Measurements from ENCODE around the gene MTHFSD. TPM values are rescaled to one million over a fixed set of nuclear protein-coding genes. Genes with fewer than 3 reads are reported as not detected.

MTHFSD gene
- 21.1 and 23.2 TPM in 2 replicates for total RNA-seq
- 16.7 and 17.8 TPM in 2 replicates for polyA plus RNA-seq
- 6.9 and 9.6 TPM in 2 replicates for polyA plus RNA-seq (2011; cell fraction: cytosol; rRNA removed)
- polyA plus RNA-seq (2011; cell fraction: nucleus; rRNA removed): 67.5 and 76.2 TPM in 2 replicates
- polyA plus RNA-seq (2012): 17.6 and 21.9 TPM in 2 replicates
- 20.2 and 21.4 TPM in 2 replicates for polyA minus RNA-seq
- polyA minus RNA-seq (2011; cell fraction: cytosol; rRNA and poly(A)+ RNA removed): 7.2 TPM
- 27.4 and 36.6 TPM in 2 replicates for polyA minus RNA-seq (2011; cell fraction: nucleus; rRNA and poly(A)+ RNA removed)
- percentile 61 among the genes with signal in this experiment for Bru-seq, nascent RNA
- percentile 48 among the genes with signal in this experiment for BruChase-seq, experiment 1, labeled RNA remaining after a 6-hour chase
- percentile 63 among the genes with signal in this experiment for BruChase-seq, experiment 2, labeled RNA remaining after a 2-hour chase
- long read RNA-seq, transcript MTHFSD-201 (8 exons, 3,013 nt): major isoform, 5 of 17 reads
- long read RNA-seq, partial matches to known transcripts: 3 of 17 reads
- long read RNA-seq, other reads (novel, unspliced or antisense): 4 of 17 reads

- Histone ChIP-seq H3K36me3 (ENCODE audit: control insufficient read depth in 2 of 2, extremely low read depth in 1 of 2, insufficient read depth in 2 of 2, low read length in 2 of 2) (no peaks in the 10 kb centered on the region), H3K4me1 (ENCODE audit: control insufficient read depth, extremely low read depth, insufficient read depth, low read length) (peaks cover 12% of the 10 kb centered on the region), H3K79me2 (ENCODE audit: control insufficient read depth, insufficient read depth, low read length) (peaks cover 12% of the 10 kb centered on the region), H3K4me2 (ENCODE audit: insufficient read depth, low read length) (peak within 1 kb of the TSS; percentile 98), H2AFZ (ENCODE audit: low read depth, low read length) (peak within 1 kb of the TSS; percentile 99), H3K9ac (replicated peaks; ENCODE audit: extremely low read depth, insufficient read depth, low read length) (peak within 1 kb of the TSS; percentile 99), H3K9me1 (replicated peaks; ENCODE audit: control insufficient read depth, extremely low read depth, insufficient read depth, low read length) (no peaks in the 10 kb centered on the region), H3K9me3 (replicated peaks; ENCODE audit: control insufficient read depth, insufficient read depth, low read length) (no peaks in the 10 kb centered on the region), H3K27ac (ENCODE audit: insufficient read depth, low read depth, low read length) (peak within 1 kb of the TSS; percentile 94), H3K4me3 (replicated peaks in 1 of 3; ENCODE audit: insufficient read depth in 1 of 3, low read depth in 1 of 3, low read length in 3 of 3) (peak within 1 kb of the TSS; percentile 62 to 97 (median 87)), H3K27me3 (ENCODE audit: control insufficient read depth in 2 of 2, insufficient read depth in 2 of 2, low read length in 2 of 2) (peaks cover 3 to 5% of the 10 kb centered on the region in 2 experiments), H4K20me1 (replicated peaks; ENCODE audit: control insufficient read depth, extremely low read depth, insufficient read depth, low read length) (no peaks in the 10 kb centered on the region)
- dilution Hi-C loops (cut with MboI; ENCODE audit: extremely low pct_ligation_motif_present, low sequenced_read_pairs): no loop called here
- TSS peak; percentile 95 for BruUV-seq (replicated peaks)
- intact Hi-C loops (cut with micrococcal nuclease): no loop called here
- CTCF ChIA-PET: no interaction called here
- POLR2A ChIA-PET: no interaction called here
- FAIRE-seq: peak; percentile 83
- DNase-seq (ENCODE audit: low read depth, low spot score): peak; percentile 90
- TF ChIP-seq POLR2AphosphoS5 (IDR thresholded peaks at IDR 0.05; ENCODE audit: insufficient read depth, low read depth, low read length) (peak; percentile 89), POLR2A (IDR thresholded peaks at IDR 0.05; ENCODE audit: low read depth, low read length) (peak; percentile 93), GATA2 (IDR thresholded peaks at IDR 0.05; ENCODE audit: insufficient read depth, insufficient read length, low read depth, low read length) (no peak), JUN (IDR thresholded peaks at IDR 0.05; ENCODE audit: borderline replicate concordance, insufficient read depth, insufficient read length, low read depth) (peak; percentile 31)
Observed at GRCh38 chr16:86554917-86555703, at the start of gene MTHFSD. Gene MTHFSD, minus strand, starts transcription at chr16:86555235. Its CDS starts 51 bp downstream, at chr16:86555184.
